NCI-H748 treated with DMSO at 0.1 percent for 48 hours (cell line): ENCODE data around the gene LGMN.
"Not testable (repeated sequence)": the region's sequence is repeated elsewhere in the genome, so short reads cannot be mapped to it uniquely, and the experiment has no call there.

Experiments used
- DNase-seq: peaks from one replicate; lab custom pipeline; 2025; lab: John Stamatoyannopoulos, UW

LGMN gene

GRCh38 chr14:92694807-92695206 lies 53.6 kb downstream of the LGMN start:
- no peak for DNase-seq

DNA sequence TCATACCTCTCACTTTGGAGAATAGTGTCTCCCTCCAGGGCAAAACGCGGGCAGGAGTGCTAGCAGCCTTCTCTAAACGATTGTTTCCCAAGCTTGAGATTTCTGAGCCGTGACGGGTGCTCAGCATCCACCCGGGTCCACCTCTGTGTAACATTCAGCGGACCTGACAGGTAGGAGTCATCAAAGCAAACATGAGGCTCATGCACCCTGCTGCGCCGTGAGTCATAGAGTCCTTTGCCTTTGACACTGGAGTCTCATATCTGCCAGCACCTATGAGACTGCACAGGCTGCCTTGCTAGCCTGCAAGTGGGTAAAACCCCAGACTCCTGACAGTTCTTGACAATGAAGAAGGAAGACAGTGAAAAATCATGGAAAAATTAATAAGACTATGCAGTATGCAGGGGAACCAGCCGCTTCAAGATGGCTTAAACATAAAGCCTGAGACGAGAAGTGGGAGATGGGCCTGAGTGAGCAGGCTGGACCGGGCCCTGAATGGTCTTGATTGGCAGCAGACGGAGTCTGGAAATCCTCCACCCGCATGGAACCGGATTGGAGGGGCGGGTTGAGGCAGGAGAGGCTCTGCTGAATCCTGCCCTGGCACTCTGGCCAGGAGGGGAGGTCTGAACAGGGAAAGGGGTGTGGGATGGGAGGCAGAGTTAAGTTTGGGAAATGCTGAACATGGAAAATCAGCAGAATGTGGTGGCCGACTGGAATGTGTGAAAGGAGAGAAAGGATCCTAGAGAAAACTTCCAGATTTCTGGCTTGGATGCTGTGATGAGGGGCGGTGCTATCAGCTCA lies 54.2 kb downstream of the LGMN start:
- no peak for DNase-seq

GRCh38 chr14:92692822-92693226 lies 55.6 kb downstream of the LGMN start:
- peak; percentile 38 for DNase-seq

- no peak for DNase-seq
These were observed 58.0 kb downstream of the LGMN start for GRCh38 chr14:92690171-92691011.

DNA sequence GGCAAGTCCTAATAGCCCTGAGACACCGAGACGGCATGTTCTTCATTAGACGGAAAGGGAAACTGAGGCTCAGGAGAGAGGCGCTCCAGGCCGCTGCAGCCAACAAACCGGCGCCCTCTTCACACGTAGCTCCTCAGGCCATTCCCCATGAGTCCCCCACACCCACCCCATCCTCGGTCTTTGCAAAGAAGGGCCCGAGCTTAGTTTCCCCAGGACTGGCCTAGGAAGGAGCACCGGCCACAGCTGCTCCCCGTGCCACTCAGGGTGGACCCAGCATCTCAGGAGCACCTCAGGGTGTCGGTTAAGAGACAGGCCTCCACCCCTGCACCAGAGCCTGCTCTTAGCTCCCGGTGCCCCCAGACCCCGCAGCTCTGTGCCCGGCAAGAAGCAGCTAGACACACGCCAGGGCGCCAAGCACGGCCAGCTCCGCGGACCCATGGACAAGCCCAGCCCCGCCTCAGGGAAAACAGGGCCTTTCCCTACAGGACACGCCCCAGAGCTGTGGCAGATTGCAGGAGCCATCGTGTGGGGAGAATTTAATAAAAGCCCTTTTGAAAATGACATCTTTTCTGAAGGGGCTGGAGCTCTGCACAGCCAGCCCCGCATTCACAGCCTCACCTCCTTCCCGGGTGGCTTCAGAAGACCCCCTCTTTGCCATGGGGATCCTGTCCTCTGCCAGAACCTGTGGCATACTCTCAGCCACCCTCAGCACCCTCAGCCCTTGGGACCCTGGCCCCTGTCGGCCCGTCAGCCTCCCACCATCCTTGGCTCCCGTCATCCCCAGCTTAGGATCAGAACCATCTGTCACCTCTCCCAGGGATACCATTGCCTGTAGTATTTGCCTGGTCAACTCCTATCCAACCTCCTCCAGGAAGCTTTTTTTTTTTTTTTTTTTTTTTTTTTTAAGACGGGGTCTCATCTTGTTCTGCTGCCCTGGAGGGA lies 59.7 kb downstream of the LGMN start:
- peak; percentile 67 for DNase-seq

DNA sequence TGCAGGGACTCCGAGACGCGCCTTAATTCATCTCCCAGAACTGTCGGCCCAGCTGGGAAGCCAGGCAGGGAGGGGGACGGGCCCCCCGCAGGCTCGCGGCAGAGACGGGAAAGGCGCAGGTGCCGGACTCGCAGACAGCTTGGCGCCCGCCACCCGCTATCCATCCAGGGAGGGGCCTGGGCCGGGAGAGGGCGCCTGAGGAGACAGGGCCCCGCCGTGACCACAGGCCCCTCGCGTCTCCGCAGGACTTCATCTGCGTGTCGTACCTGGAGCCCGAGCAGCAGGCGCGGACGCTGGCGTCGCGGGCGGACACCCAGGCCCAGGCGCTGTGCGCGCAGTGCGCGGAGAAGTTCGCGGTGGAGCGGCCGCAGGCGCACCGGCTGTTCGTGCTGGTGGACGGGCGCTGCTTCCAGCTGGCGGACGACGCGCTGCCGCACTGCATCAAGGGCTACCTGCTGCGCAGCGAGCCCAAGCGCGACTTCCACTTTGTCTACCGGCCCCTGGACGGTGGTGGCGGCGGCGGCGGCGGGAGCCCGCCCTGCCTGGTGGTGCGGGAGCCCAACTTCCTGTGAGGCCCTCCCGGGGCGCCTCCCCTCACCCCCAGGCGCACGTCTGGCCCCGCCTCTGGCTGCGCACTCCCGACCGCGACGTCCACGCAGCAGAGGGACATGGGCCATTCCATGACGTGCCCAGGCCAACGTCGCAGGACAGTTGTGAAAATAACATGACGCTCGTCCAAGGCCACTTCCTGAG lies 60.6 kb downstream of the LGMN start:
- peak; percentile 73 for DNase-seq

DNA sequence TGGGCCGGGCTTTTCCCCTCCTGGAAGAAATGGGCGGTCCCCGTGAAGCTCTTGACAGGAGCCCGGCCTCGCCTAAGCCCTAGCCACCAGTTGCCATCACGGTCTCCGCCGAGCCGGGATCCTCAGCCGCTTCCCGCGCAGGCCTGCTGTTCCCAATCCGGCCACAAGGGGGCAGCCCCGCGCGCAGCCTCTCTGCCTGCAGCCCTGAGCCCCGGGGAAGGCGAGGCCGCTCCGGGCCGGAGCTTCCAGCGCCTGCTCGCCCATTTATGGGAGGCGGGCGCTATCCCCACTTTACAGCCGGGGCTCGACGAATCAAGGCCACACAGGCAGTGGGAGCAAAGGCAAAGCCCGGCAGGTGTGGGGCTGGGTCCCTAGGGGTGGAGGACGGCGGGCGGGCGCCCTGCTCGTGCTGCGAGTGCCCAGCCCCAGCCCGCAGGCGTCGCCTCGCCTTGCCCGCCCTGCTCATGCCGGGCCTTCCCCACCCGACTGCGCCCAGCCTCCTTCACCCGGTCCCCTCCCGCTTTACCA lies 61.5 kb downstream of the LGMN start:
- DNase-seq: peak; percentile 69

DNA sequence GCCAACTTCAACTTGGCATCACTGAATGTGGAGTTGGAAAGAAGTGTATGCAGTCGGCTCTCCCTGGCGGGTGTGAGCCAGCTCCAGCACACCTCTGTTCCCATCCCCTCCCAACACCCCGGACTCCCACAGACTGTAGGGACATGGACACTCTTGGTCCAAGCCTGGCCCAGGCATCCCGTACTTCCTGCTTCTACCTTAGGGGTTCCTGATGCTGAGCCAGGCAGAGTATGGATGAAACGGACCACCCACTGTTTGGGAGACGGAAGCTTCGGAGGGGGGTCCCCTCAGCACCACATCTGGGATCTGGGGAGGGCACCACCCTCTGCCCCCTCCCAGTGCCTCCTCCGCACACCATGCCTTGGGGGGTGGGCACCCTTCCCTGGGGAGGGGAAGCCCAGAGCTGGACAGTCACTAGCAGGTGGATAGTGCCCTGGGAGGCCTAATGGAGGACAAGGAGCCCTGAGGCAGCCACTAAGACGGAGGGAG lies 62.0 kb downstream of the LGMN start:
- DNase-seq: no peak

DNA sequence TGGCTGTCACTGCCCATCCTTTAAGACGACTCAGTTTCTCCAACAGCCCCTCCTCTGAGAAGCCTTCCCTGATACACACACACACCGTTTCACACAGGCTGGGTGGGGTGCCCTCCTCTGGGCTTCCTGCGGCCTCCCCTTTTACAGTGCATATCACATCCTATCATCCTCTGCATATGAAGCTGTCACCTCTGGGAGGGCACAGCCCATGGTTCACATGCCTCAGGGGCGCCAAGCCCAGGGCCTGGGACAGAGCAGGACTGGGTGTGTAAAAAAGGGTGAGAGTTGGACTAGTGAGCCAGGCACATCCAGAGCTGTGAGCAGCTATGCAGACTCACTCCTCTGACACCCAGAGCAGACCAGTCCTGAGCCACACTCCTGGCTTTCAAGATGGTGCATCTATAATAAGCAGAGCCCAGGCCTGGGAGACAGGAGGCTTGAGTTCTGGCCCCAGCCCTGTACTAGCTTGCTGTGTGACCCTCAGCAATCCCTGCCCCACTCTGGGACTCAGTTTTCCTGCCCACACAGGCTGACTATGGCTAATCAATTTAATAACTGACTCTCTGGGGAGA lies 62.6 kb downstream of the LGMN start:
- no peak for DNase-seq

GRCh38 chr14:92684801-92685560 lies 63.4 kb downstream of the LGMN start:
- DNase-seq: no peak

- DNase-seq: no peak
These were observed 65.4 kb downstream of the LGMN start for GRCh38 chr14:92683041-92683440.

- DNase-seq: peak; percentile 58
These were observed 67.4 kb downstream of the LGMN start for GRCh38 chr14:92680781-92681650.

DNA sequence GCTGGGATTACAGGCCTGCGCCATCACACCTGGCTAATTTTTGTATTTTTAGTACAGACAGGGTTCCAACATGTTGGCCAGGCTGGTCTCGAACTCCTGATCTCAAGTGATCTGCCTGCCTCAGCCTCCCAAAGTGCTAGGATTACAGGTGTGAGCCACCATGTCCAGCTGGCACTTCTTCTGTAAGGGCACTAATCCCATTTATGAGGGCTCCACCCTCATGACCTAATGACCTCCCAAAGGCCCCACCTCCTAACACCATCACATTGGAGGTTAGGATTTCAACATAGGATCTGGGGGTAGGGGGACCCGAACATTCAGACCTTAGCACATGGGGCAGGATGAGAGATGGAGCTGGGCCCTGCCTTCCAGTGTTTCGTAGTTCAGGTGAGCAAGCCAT lies 68.1 kb downstream of the LGMN start:
- not testable (repeated sequence) for DNase-seq

GRCh38 chr14:92679246-92679645 lies 69.2 kb downstream of the LGMN start:
- no peak for DNase-seq

DNA sequence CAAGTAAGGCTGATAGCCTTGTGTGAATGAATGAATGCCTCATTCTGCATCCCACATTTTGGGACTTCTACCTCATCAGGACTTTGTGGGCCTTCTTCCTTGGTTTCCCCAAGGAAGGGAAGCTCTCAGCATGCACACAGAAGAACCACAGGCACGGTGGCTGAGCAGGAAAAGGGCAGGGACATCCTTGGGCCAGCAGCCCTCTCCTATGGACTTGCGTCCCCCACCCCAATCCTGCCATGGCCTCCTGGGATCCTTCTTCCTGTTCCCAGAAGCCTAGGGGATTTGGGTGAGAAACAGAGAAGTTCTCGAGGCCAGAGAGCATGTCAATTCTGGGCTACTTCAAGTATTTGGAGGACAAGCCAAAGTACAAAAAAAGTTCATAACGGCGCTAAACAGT lies 69.7 kb downstream of the LGMN start:
- no peak for DNase-seq

DNA sequence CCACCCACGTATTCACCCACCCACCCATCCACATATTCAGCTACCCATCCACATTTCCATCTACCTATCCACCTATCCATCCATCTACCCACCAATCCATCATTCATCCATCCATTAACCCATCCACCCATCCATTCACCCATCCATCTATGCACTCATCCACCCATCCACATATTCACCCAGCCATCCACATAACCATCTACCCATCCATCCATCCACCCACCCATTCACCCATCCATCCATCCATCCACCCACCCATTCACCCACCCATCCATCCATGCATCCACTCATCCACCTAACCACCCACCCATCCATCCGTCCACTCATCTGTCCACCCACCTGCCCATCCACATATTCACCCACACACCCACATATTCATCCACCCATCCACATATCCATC lies 70.5 kb downstream of the LGMN start:
- DNase-seq: no peak

DNA sequence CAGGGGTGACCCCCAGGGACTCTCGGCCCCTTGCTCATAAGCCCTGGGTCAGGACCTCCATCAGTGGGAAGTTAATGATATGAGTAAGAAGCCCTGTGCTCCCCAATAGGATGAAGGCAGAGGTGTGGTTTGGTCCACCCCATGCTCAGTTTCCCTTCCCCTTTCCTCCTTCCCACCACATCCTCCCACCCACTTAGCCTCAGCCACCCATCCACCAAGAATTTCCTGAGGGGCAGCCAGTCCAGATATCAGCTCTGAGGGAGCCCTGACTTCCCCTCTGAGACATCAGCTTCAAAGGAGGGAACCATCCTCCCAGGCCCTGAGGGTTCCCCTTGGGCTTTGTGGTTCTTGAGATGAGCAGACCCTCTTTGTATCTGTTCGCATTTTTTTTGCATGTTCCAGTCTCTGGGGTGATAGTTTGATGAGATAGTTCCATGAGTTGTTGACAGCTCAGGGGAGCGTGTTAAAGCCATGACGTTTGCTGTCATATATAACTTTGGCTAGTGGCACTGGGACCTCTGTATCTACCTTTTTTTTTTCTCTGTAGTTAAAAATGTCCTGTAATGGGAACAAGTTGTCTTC lies 71.2 kb downstream of the LGMN start:
- DNase-seq: no peak

DNA sequence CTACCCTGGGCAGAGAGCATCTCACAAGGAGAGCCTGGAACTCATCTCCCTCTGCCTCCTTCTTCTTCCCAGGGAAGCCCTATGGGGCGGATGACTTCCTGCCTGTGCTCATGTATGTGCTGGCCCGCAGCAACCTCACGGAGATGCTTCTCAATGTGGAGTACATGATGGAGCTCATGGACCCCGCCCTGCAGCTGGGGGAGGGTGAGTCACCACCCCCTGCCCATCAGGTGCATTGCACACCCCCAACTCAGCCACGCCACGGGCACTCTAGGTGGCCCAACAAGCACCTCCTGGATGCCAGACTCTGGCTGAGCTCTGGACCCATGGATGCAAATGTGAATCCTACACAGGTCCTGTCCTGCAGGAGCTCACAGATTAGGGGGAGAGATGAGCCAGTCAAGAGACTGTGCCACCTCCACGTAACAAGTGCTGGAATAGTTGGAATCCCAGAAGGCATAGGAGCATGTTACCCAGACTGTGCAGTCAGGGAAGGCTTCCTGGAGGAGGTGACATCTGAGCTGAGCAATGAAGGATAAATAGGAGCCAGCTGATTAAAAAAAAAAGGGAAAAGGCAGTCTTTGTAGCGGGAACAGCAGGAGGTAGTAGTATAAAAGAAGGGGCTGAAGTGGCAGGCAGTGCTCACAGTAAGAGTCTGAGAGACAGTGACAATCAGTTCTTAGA lies 71.9 kb downstream of the LGMN start:
- no peak for DNase-seq
